ENCODE data around the gene OR2A25. TPM values are rescaled to one million over a fixed set of nuclear protein-coding genes. Genes with fewer than 3 reads are reported as not detected.

The OR2A25 gene
- total and polyA plus RNA-seq, 4 donors: not detected

GRCh38 chr7:144037414-144038035, 32.1 kb upstream of the OR2A25 start:
- TF ChIP-seq HNF4G (IDR thresholded peaks at IDR 0.05): no peak
- TF ChIP-seq JUND (IDR thresholded peaks at IDR 0.05): no peak
- no peak for TF ChIP-seq ATF3 (IDR thresholded peaks at IDR 0.05)
- no peak for TF ChIP-seq CTCF (IDR thresholded peaks at IDR 0.05; ENCODE audit: low read depth, low read length, missing input control)
- no peak for TF ChIP-seq NR2F2 (IDR thresholded peaks at IDR 0.05)
- TF ChIP-seq RXRA (IDR thresholded peaks at IDR 0.05): no peak
- TF ChIP-seq GABPA (IDR thresholded peaks at IDR 0.05 in 1 of 2, conservative IDR thresholded peaks at IDR 0.05 in 1 of 2): no peak
- no peak for TF ChIP-seq FOXA1 (IDR thresholded peaks at IDR 0.05)
- peaks cover 0 to 3% (median 0%) of the 10 kb centered on the region in 4 donors for H3K9me3 ChIP-seq (ENCODE audit: control insufficient read depth in 4 of 4, low read length in 3 of 4)
- no peak overlapping the region for H3K9ac ChIP-seq (ENCODE audit: low read depth in 1 of 2, low read length in 2 of 2)
- DNase-seq (ENCODE audit: low spot score): no peak
- H3K27me3 ChIP-seq (ENCODE audit: control insufficient read depth in 4 of 4, insufficient read depth in 4 of 4, low read length in 3 of 4): peaks cover 0 to 3% (median 0%) of the 10 kb centered on the region in 4 donors
- no peaks in the 10 kb centered on the region for H3K36me3 ChIP-seq (ENCODE audit: control insufficient read depth in 4 of 4, insufficient read depth in 3 of 4, low read depth in 1 of 4, low read length in 3 of 4)
- WGBS: 82% methylated on average over 1 of the region's 1 CpG
- H3K4me3 ChIP-seq (ENCODE audit: low read depth in 1 of 3, low read length in 3 of 3): no peak overlapping the region
- no peaks in the 10 kb centered on the region for H3K4me1 ChIP-seq (ENCODE audit: control insufficient read depth in 4 of 4, insufficient read depth in 4 of 4, low read length in 3 of 4)
- H3K27ac ChIP-seq (ENCODE audit: low read depth in 1 of 2, low read length in 2 of 2): no peak overlapping the region

GRCh38 chr7:144038887-144039286, 30.7 kb upstream of the OR2A25 start:
- H3K9ac ChIP-seq (ENCODE audit: low read depth in 1 of 2, low read length in 2 of 2): no peak overlapping the region
- no peak overlapping the region for H3K4me3 ChIP-seq (ENCODE audit: low read depth in 1 of 3, low read length in 3 of 3)
- no peak for DNase-seq (ENCODE audit: low spot score)
- no peaks in the 10 kb centered on the region for H3K36me3 ChIP-seq (ENCODE audit: control insufficient read depth in 4 of 4, insufficient read depth in 3 of 4, low read depth in 1 of 4, low read length in 3 of 4)
- 65% methylated on average over 4 of the region's 4 CpGs for WGBS
- H3K4me1 ChIP-seq (ENCODE audit: control insufficient read depth in 4 of 4, insufficient read depth in 4 of 4, low read length in 3 of 4): no peaks in the 10 kb centered on the region
- peaks cover 0 to 3% (median 0%) of the 10 kb centered on the region in 4 donors for H3K9me3 ChIP-seq (ENCODE audit: control insufficient read depth in 4 of 4, low read length in 3 of 4)
- H3K27ac ChIP-seq (ENCODE audit: low read depth in 1 of 2, low read length in 2 of 2): no peak overlapping the region
- H3K27me3 ChIP-seq (ENCODE audit: control insufficient read depth in 4 of 4, insufficient read depth in 4 of 4, low read length in 3 of 4): peaks cover 0 to 3% (median 0%) of the 10 kb centered on the region in 4 donors
- TF ChIP-seq HNF4G (IDR thresholded peaks at IDR 0.05) (no peak), REST (IDR thresholded peaks at IDR 0.05) (no peak), FOXA1 (IDR thresholded peaks at IDR 0.05) (no peak), TAF1 (conservative IDR thresholded peaks at IDR 0.05) (no peak), GABPA (IDR thresholded peaks at IDR 0.05 in 1 of 2, conservative IDR thresholded peaks at IDR 0.05 in 1 of 2) (no peak), CTCF (IDR thresholded peaks at IDR 0.05; ENCODE audit: low read depth, low read length, missing input control) (no peak), RAD21 (IDR thresholded peaks at IDR 0.05) (no peak), EGR1 (IDR thresholded peaks at IDR 0.05; ENCODE audit: low read depth in 2 of 2) (no peak), RXRA (IDR thresholded peaks at IDR 0.05) (no peak), YY1 (IDR thresholded peaks at IDR 0.05) (no peak), FOXA2 (IDR thresholded peaks at IDR 0.05) (no peak), SP1 (IDR thresholded peaks at IDR 0.05) (no peak), ATF3 (IDR thresholded peaks at IDR 0.05) (no peak), JUND (IDR thresholded peaks at IDR 0.05) (no peak)
